Loucy (cell line): ENCODE data around the gene CYTH3.

ENCODE experiments used
- CTCF ChIP-seq: fragments of 200-600 bp; sonication (generic); conservative IDR thresholded peaks from 2 replicates; pipeline ENCODE4 v1.5.1; 2014; ENCODE audit warnings: mild to moderate bottlenecking, antibody characterized with exemption, low read length
- EZH2phosphoT487 ChIP-seq: fragments of 200-600 bp; IDR thresholded peaks from 2 replicates; pipeline ENCODE4 v1.6.1; 2018; ENCODE audit warnings: antibody characterized with exemption, mild to moderate bottlenecking, moderate library complexity, borderline replicate concordance

- TF ChIP-seq CTCF (no peak), EZH2phosphoT487 (no peak)
Observed at GRCh38 chr7:6168477-6168868, 104.0 kb downstream of the CYTH3 start.
